GM18868 (cell line): ENCODE measurements around the gene EPC2.

ENCODE experiments used
- ATAC-seq: cut with Tn5 transposase; IDR thresholded peaks from one replicate; pipeline ENCODE4 v1.9.1; 2021; ENCODE audit warnings: mild to moderate bottlenecking, moderate library complexity; ENCODE audit not compliant: unreplicated experiment

Gene EPC2

GRCh38 chr2:148802448-148803220, 158.1 kb downstream of the EPC2 start:
- no peak for ATAC-seq

GRCh38 chr2:148810081-148810480, 165.5 kb downstream of the EPC2 start:
- ATAC-seq, result no peak

- ATAC-seq, result no peak
Measured at GRCh38 chr2:148812306-148812705, 167.8 kb downstream of the EPC2 start.

GRCh38 chr2:148813603-148814065, 169.1 kb downstream of the EPC2 start:
- ATAC-seq, result peak; percentile 99

GRCh38 chr2:148814143-148814859, 169.8 kb downstream of the EPC2 start:
- peak; percentile 6 for ATAC-seq

GRCh38 chr2:148814860-148815419, 170.4 kb downstream of the EPC2 start:
- ATAC-seq, result no peak

- ATAC-seq, result no peak
Measured at GRCh38 chr2:148816176-148816575, 171.6 kb downstream of the EPC2 start.

- ATAC-seq, result no peak
Measured at GRCh38 chr2:148817210-148817708, 172.7 kb downstream of the EPC2 start.

GRCh38 chr2:148819019-148819585, 174.6 kb downstream of the EPC2 start:
- no peak for ATAC-seq

GRCh38 chr2:148824190-148824589, 179.6 kb downstream of the EPC2 start:
- no peak for ATAC-seq

- ATAC-seq, result no peak
Measured at GRCh38 chr2:148826791-148827190, 182.2 kb downstream of the EPC2 start.

GRCh38 chr2:148828941-148829340, 184.4 kb downstream of the EPC2 start:
- no peak for ATAC-seq

GRCh38 chr2:148829618-148830017, 185.1 kb downstream of the EPC2 start:
- ATAC-seq, result no peak

- ATAC-seq, result no peak
Measured at GRCh38 chr2:148832637-148833036, 188.1 kb downstream of the EPC2 start.
